Upper lobe of right lung (tissue), 1 donor: ENCODE results near the gene SETD3. TPM values are rescaled to one million over a fixed set of nuclear protein-coding genes. Genes with fewer than 3 reads are reported as not detected.

Experiments
- ATAC-seq: fragments of 200-7000 bp; cut with Tn5 transposase; one replicate; pipeline ENCODE4 v1.9.1; 2020; ENCODE audit warnings: mild to moderate bottlenecking, moderate library complexity
- DNase-seq: peaks from one replicate; pipeline ENCODE4 v3.0.0-alpha.2; 2020
- H3K27ac ChIP-seq: fragments of 200-600 bp; one replicate; pipeline ENCODE4 v1.8.0; 2022
- H3K27me3 ChIP-seq: fragments of 200-600 bp; one replicate; pipeline ENCODE4 v1.8.0; 2022; ENCODE audit warnings: mild to moderate bottlenecking
- H3K36me3 ChIP-seq: fragments of 200-600 bp; one replicate; pipeline ENCODE4 v1.8.0; 2022
- H3K4me1 ChIP-seq: fragments of 200-600 bp; one replicate; pipeline ENCODE4 v1.8.0; 2022
- H3K4me3 ChIP-seq: fragments of 200-600 bp; one replicate; pipeline ENCODE4 v1.8.0; 2022; ENCODE audit warnings: mild to moderate bottlenecking
- H3K9me3 ChIP-seq: fragments of 200-600 bp; one replicate; pipeline ENCODE4 v1.8.0; 2022
- CTCF ChIP-seq: fragments of 200-600 bp; IDR thresholded peaks from one replicate; pipeline ENCODE4 v1.8.0; 2022; ENCODE audit warnings: antibody characterized with exemption
- intact Hi-C: fragments of 100-400 bp; cut with DNase I; formaldehyde crosslinking; loops from one replicate; pipeline ENCODE4 v1.11.0; 2022
- total RNA-seq: library from RNA; stranded (reverse); fragmentation: NEBNext Ultra II Directional; extraction: Animal tissue kit (Norgen Biotek cat#: 25700); gene quantifications from one replicate; pipeline ENCODE4 v1.2.1, GENCODE V29; 2021
- donor health status: DM: no; HTN: yes; CAD: no; lungs with severe emphysema.

SETD3 gene
- total RNA-seq, 1 donor from 2014 or later, result 90.3 TPM

GRCh38 chr14:99384450-99385417 lies 95.9 kb downstream of the SETD3 start:
- no peaks in the 10 kb centered on the region for H3K4me1 ChIP-seq
- H3K9me3 ChIP-seq, result no peaks in the 10 kb centered on the region
- ATAC-seq, result no peak
- intact Hi-C loops, result no loop called here
- no peak overlapping the region for H3K27ac ChIP-seq
- no peak for TF ChIP-seq CTCF
- DNase-seq, result no peak
- no peaks in the 10 kb centered on the region for H3K36me3 ChIP-seq
- peaks cover 33% of the 10 kb centered on the region for H3K27me3 ChIP-seq
- no peak overlapping the region for H3K4me3 ChIP-seq

GRCh38 chr14:99383472-99384449 lies 96.9 kb downstream of the SETD3 start:
- no peak for TF ChIP-seq CTCF
- Histone ChIP-seq H3K4me3 (no peak overlapping the region), H3K27me3 (peaks cover 33% of the 10 kb centered on the region), H3K36me3 (no peaks in the 10 kb centered on the region), H3K4me1 (no peaks in the 10 kb centered on the region), H3K9me3 (no peaks in the 10 kb centered on the region), H3K27ac (no peak overlapping the region)
- ATAC-seq, result no peak
- intact Hi-C loops, result no loop called here
- no peak for DNase-seq

GRCh38 chr14:99382781-99383471 lies 97.7 kb downstream of the SETD3 start:
- no peak for ATAC-seq
- H3K27me3 ChIP-seq, result peaks cover 33% of the 10 kb centered on the region

GRCh38 chr14:99382071-99382470 lies 98.6 kb downstream of the SETD3 start:
- DNase-seq (no peak), ATAC-seq (no peak)
- H3K36me3 ChIP-seq, result no peaks in the 10 kb centered on the region
- no peak for TF ChIP-seq CTCF
- intact Hi-C loops, result no loop called here
- no peaks in the 10 kb centered on the region for H3K9me3 ChIP-seq
- H3K4me3 ChIP-seq, result no peak overlapping the region
- H3K27me3 ChIP-seq, result peaks cover 33% of the 10 kb centered on the region
- H3K27ac ChIP-seq, result no peak overlapping the region
- no peaks in the 10 kb centered on the region for H3K4me1 ChIP-seq

More at GRCh38 chr14:99382781-99383471, 97.7 kb downstream of the SETD3 start:
- H3K27ac ChIP-seq, result no peak overlapping the region
- DNase-seq, result no peak
- H3K9me3 ChIP-seq, result no peaks in the 10 kb centered on the region
- intact Hi-C loops, result no loop called here
- no peak overlapping the region for H3K4me3 ChIP-seq
- TF ChIP-seq CTCF, result no peak
- no peaks in the 10 kb centered on the region for H3K4me1 ChIP-seq
- H3K36me3 ChIP-seq, result no peaks in the 10 kb centered on the region

- no peaks in the 10 kb centered on the region for H3K4me1 ChIP-seq
- no peak for TF ChIP-seq CTCF
- ATAC-seq (no peak), DNase-seq (no peak)
- no peaks in the 10 kb centered on the region for H3K9me3 ChIP-seq
- H3K27ac ChIP-seq, result no peak overlapping the region
- no peak overlapping the region for H3K4me3 ChIP-seq
- intact Hi-C loops, result no loop called here
- H3K27me3 ChIP-seq, result peaks cover 32% of the 10 kb centered on the region
- no peaks in the 10 kb centered on the region for H3K36me3 ChIP-seq
Measured at GRCh38 chr14:99381688-99382060, 99.0 kb downstream of the SETD3 start.
